Hepatocyte (in vitro differentiated cells): Measurements from ENCODE around the gene WNT5B. TPM values are rescaled to one million over a fixed set of nuclear protein-coding genes. Genes with fewer than 3 reads are reported as not detected.

ENCODE experiments used
- DNase-seq: peaks from one replicate; pipeline ENCODE4 v3.0.0-alpha.2; 2016; ENCODE audit warnings: low spot score
- H2AFZ ChIP-seq: fragments of 200-600 bp; sonication (generic); 2 replicates; pipeline ENCODE4 v1.6.0; 2016; ENCODE audit warnings: antibody characterized with exemption, mild to moderate bottlenecking
- H3K27ac ChIP-seq: fragments of 200-600 bp; sonication (generic); 2 replicates; pipeline ENCODE4 v1.5.1; 2016; ENCODE audit warnings: mild to moderate bottlenecking
- H3K27me3 ChIP-seq: fragments of 200-600 bp; sonication (generic); 2 replicates; pipeline ENCODE4 v1.6.1; 2016
- H3K36me3 ChIP-seq: fragments of 200-600 bp; sonication (generic); replicated peaks from 2 replicates; pipeline ENCODE4 v1.5.1; 2016; ENCODE audit warnings: low read depth; ENCODE audit not compliant: insufficient read depth
- H3K4me1 ChIP-seq: fragments of 200-600 bp; sonication (generic); 2 replicates; pipeline ENCODE4 v1.5.1; 2016; ENCODE audit warnings: mild to moderate bottlenecking, moderate library complexity; ENCODE audit not compliant: insufficient read depth
- H3K4me2 ChIP-seq: fragments of 200-600 bp; sonication (generic); 2 replicates; pipeline ENCODE4 v1.6.0; 2016
- H3K4me3 ChIP-seq: fragments of 200-600 bp; sonication (generic); 2 replicates; pipeline ENCODE4 v1.5.1; 2016; ENCODE audit warnings: mild to moderate bottlenecking
- H3K79me2 ChIP-seq: fragments of 200-600 bp; sonication (generic); 2 replicates; pipeline ENCODE4 v1.6.0; 2017; ENCODE audit warnings: mild to moderate bottlenecking
- H3K9me2 ChIP-seq: fragments of 200-600 bp; sonication (generic); replicated peaks from 2 replicates; pipeline ENCODE4 v1.6.0; 2017; ENCODE audit warnings: mild to moderate bottlenecking; ENCODE audit not compliant: insufficient read depth
- H3K9me3 ChIP-seq: fragments of 200-600 bp; sonication (generic); 2 replicates; pipeline ENCODE4 v1.5.1; 2016; ENCODE audit warnings: low read depth, mild to moderate bottlenecking
- H4K20me1 ChIP-seq: fragments of 200-600 bp; sonication (generic); 2 replicates; pipeline ENCODE4 v1.6.0; 2016; ENCODE audit warnings: mild to moderate bottlenecking; ENCODE audit not compliant: insufficient read depth, poor library complexity, severe bottlenecking
- CTCF ChIP-seq: fragments of 200-600 bp; sonication (generic); IDR thresholded peaks from 2 replicates; pipeline ENCODE4 v1.5.1; 2016; ENCODE audit warnings: antibody characterized with exemption, mild to moderate bottlenecking; ENCODE audit not compliant: poor library complexity
- EZH2 ChIP-seq: fragments of 200-600 bp; sonication (generic); IDR thresholded peaks from 2 replicates; pipeline ENCODE4 v1.6.1; 2016; ENCODE audit warnings: antibody characterized with exemption, mild to moderate bottlenecking, borderline replicate concordance
- EZH2phosphoT487 ChIP-seq: fragments of 200-600 bp; sonication (generic); IDR thresholded peaks from one replicate; pipeline ENCODE4 v1.6.1; 2018; ENCODE audit warnings: antibody characterized with exemption, mild to moderate bottlenecking, low read depth, moderate library complexity; ENCODE audit not compliant: unreplicated experiment, severe bottlenecking
- WGBS: methylation state at CpG from one replicate; pipeline ENCODE4 v1.1.6; 2016; ENCODE audit warnings: low lambda C conversion rate; ENCODE audit errors: missing lambda C conversion rate; 5-methylcytosine and 5-hydroxymethylcytosine counted together
- polyA plus RNA-seq: library from polyadenylated mRNA; unstranded; fragments of >200 nt; fragmentation: Nextera tagmentation; extraction: Ambion mirVana; gene quantifications from 2 replicates; pipeline ENCODE4 v1.2.1, GENCODE V29; 2016
- total RNA-seq: library from RNA; depleted of rRNA; stranded (reverse); fragments of >200 nt; gene quantifications from 2 replicates; pipeline ENCODE4 v1.2.3, GENCODE V29; 2014

Gene WNT5B
- total and polyA plus RNA-seq, 2 experiments from 2014 or later, result 16.6 to 35.3 TPM

GRCh38 chr12:1688086-1688710 is 59.2 kb downstream of the WNT5B start:
- peaks cover 21% of the 10 kb centered on the region for H3K79me2 ChIP-seq
- H3K27ac ChIP-seq, result no peak overlapping the region
- WGBS, result 100% methylated on average over 5 of the region's 5 CpGs
- H3K4me1 ChIP-seq, result peaks cover 9% of the 10 kb centered on the region
- no peak overlapping the region for H3K4me3 ChIP-seq
- no peaks in the 10 kb centered on the region for H3K9me3 ChIP-seq
- no peak overlapping the region for H3K4me2 ChIP-seq
- H3K36me3 ChIP-seq, result no peaks in the 10 kb centered on the region
- no peak for TF ChIP-seq EZH2
- no peak for TF ChIP-seq EZH2phosphoT487
- no peak for TF ChIP-seq CTCF
- H3K9me2 ChIP-seq, result no peaks in the 10 kb centered on the region
- no peak for DNase-seq
- peaks cover 17% of the 10 kb centered on the region for H4K20me1 ChIP-seq
- no peaks in the 10 kb centered on the region for H3K27me3 ChIP-seq
- H2AFZ ChIP-seq, result no peak overlapping the region

- Histone ChIP-seq H3K4me2 (peak within 1 kb of the TSS; percentile 90), H3K4me1 (peaks cover 9% of the 10 kb centered on the region), H4K20me1 (peaks cover 40% of the 10 kb centered on the region), H3K27ac (peak within 1 kb of the TSS; percentile 98), H3K27me3 (no peaks in the 10 kb centered on the region), H3K9me3 (no peaks in the 10 kb centered on the region), H3K79me2 (peaks cover 45% of the 10 kb centered on the region), H3K36me3 (no peaks in the 10 kb centered on the region), H3K9me2 (no peaks in the 10 kb centered on the region), H3K4me3 (peak within 1 kb of the TSS; percentile 89), H2AFZ (peak within 1 kb of the TSS; percentile 79)
- DNase-seq, result peak; percentile 99
- under 1% methylated on average over 34 of the region's 59 CpGs for WGBS
- TF ChIP-seq EZH2phosphoT487, result no peak
- no peak for TF ChIP-seq CTCF
- TF ChIP-seq EZH2, result no peak
Observed at GRCh38 chr12:1690578-1691122, 61.6 kb downstream of the WNT5B start, which contains the start of gene ADIPOR2. TSS of gene ADIPOR2 (plus strand) at chr12:1691070. CDS start at chr12:1754344, 63,274 bp downstream.

GRCh38 chr12:1691123-1692007 is 62.3 kb downstream of the WNT5B start:
- Histone ChIP-seq H3K27me3 (no peaks in the 10 kb centered on the region), H4K20me1 (peaks cover 45% of the 10 kb centered on the region), H2AFZ (peak overlapping the region; percentile 44), H3K4me3 (peak overlapping the region; percentile 89), H3K27ac (peak overlapping the region; percentile 98), H3K9me2 (no peaks in the 10 kb centered on the region), H3K4me1 (peaks cover 9% of the 10 kb centered on the region), H3K4me2 (peak overlapping the region; percentile 90), H3K9me3 (no peaks in the 10 kb centered on the region), H3K36me3 (no peaks in the 10 kb centered on the region), H3K79me2 (peaks cover 53% of the 10 kb centered on the region)
- DNase-seq, result peak; percentile 67
- 3% methylated on average over 30 of the region's 56 CpGs for WGBS
- TF ChIP-seq CTCF, result no peak
- no peak for TF ChIP-seq EZH2
- TF ChIP-seq EZH2phosphoT487, result no peak
